ENCODE data around the gene BMPER.

- TF ChIP-seq CTCF (IDR thresholded peaks at IDR 0.05): no peak
- TF ChIP-seq POLR2A (IDR thresholded peaks at IDR 0.05): no peak
- TF ChIP-seq POLR2AphosphoS5 (IDR thresholded peaks at IDR 0.05): no peak
Measured at GRCh38 chr7:34044306-34044643, 138.9 kb downstream of the BMPER start.
